COR-L47 (cell line): ENCODE data around the gene PHB1.
A peak's percentile ranks its signal among the peaks of the same experiment; 100 is the strongest.

ENCODE experiments used
- DNase-seq: peaks from one replicate; lab custom pipeline; 2025; lab: John Stamatoyannopoulos, UW

Gene PHB1

GRCh38 chr17:49414622-49415350 is at the start of gene PHB1:
TSS of gene PHB1 (minus strand) at chr17:49414882. CDS start at chr17:49413264, 1,618 bp downstream.
- DNase-seq, result peak; percentile 95

DNA sequence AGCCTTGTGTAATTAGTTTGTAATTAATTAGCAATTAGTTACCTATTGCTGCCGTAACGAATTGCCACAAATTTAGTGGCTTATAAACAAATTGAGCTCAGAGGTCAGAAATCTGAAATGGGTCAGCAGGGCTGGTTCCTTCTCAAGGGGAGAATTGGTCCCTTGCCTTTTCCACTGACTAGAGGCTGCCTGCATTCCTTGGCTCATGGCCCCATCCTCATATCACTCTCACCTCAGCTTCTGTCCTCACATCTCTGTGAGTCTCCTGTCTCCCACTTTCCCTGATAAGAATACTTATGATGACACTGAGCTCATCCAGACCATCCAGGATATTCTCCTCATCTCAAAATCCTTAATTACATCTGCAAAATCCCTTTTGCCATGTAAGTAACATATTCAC is 49.4 kb upstream of the PHB1 start:
- DNase-seq, result no peak

- no peak for DNase-seq
Observed at GRCh38 chr17:49461580-49461979, 46.9 kb upstream of the PHB1 start.

DNA sequence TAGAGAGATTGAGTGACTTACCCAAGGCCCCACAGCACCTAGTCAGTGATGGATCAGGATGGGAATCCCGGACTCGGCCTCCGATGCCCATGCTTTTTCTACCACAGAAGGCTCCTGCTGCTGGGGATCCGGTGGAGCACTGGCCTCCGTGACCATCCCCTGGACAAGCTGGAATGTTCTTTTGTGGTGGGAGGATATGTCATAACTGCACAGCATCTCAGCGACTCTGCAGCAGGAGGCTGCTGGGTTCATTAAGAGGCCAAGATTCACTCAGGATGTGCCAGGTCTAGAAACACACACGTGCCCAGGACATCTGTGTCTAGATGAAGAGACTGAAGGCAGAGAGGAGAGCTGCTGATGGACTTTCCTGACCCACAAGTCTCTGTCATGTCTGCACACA is 45.7 kb upstream of the PHB1 start:
- no peak for DNase-seq

- no peak for DNase-seq
Observed at GRCh38 chr17:49459401-49459984, 44.8 kb upstream of the PHB1 start.

- no peak for DNase-seq
Observed at GRCh38 chr17:49457564-49458535, 43.2 kb upstream of the PHB1 start.

- no peak for DNase-seq
Observed at GRCh38 chr17:49456183-49456965, 41.7 kb upstream of the PHB1 start.

- no peak for DNase-seq
Observed at GRCh38 chr17:49455272-49455861, 40.7 kb upstream of the PHB1 start.

GRCh38 chr17:49454050-49454449 is 39.4 kb upstream of the PHB1 start:
- no peak for DNase-seq

DNA sequence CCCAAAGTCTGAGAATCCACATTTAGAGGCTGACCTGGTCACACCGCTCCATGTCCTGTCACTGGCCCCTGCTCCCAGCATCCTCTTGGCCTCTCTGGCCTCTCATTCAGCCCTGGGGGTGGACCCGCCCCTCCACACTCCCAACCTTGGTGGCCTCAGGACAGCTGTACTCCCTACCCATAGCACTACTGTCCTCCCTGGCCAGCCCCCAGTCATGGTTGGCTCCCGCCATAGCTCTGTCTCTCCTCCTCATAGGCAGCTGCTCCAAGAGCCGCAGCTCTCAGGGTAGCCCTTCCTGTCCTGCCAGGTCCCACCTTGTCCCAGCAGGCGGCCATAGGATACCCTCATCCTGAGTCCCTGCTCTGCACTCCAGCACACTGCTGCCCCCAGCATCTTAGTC is 38.0 kb upstream of the PHB1 start:
- DNase-seq, result no peak

- DNase-seq, result no peak
Observed at GRCh38 chr17:49452201-49452600, 37.5 kb upstream of the PHB1 start.

DNA sequence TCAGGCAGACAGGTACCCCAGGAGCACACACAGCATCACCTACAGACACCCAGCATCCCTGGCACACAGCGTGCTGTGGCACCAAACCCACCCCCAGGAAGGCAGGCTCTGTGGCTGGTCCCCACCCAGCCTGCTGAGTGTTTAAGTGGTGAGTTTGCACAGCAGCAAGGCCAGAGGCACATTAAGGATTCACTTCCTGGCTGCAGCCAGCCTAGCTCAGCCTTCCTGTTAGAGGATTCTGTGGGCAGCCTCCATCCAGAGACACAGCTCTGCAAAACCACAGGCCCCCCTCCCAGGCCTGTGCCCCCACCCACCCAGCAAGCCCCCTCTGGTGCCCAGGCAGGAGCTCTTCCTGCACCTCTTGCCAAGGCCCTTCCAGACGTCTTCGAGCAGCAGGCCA is 36.1 kb upstream of the PHB1 start:
- DNase-seq, result no peak

DNA sequence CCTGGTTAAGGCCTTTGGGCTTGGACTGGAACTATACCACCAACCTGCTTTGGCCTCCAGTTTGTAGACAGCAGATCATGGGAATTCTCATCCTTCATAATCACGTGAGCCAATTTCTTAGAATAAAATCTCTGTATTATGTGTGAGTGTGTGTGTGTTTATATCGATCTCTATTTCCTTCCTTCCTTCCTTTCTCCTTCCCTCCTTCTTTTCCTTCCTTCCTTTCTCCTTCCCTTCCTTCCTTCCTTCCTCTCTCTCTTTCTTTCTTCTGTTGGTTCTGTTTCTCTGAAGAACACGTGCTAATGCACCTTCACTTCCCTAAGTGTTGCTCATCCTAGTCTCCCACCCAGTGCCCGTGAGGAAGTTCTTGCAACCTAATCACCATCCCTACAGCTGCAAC is 35.5 kb upstream of the PHB1 start:
- no peak for DNase-seq

DNA sequence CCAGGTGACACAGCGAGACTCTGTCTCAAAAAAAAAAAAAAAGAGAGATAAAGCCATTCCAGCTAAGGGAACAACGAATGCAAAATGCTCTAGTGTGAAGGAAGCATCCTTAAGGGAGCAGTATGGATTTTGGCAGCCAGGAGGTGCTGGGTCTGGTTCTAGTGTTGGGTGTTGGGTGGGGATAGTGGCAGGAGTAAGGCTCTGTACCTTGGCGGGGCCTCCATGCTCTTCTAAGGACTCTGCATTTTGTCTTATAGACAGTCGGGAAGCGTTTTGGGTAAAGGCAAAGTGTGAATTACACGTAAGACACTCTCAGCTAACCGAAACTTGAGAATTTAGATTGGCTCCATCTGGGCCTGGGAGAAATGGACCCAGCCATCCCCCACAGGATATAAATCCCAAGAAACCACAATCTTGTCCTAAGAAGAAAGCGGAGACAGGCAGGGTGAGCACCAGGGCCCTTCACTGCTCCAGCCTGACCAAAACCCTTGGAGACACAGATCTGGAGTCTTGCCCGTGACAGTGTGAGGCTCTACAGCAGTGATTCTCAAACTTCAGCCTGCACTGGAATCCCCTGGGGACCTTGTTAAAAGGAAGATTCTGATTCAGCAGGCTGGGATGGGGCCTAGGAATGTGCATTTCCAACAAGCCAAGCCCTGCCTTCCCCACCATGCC is 33.1 kb upstream of the PHB1 start:
- no peak for DNase-seq

- no peak for DNase-seq
Observed at GRCh38 chr17:49445591-49445990, 30.9 kb upstream of the PHB1 start.

- no peak for DNase-seq
Observed at GRCh38 chr17:49444384-49444783, 29.7 kb upstream of the PHB1 start.

DNA sequence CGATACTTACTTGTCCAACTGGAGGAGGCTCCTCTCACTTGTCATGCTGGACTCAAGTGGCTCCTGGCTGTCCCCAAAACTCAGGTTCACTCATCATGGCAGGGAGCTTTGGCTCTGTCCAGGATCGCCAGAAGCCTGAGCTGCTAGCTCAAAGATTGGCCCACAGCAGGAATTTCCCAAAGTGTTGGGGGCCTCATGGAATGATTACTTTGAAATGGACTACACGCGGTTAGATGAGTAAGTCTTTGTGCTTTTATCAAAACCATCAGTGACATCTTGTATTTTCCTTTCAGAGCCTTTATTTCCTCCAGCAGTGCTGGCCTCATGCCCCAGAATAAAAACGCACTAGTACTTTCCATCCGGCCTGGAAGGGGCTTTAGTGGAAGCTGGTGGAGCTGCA is 29.2 kb upstream of the PHB1 start:
- no peak for DNase-seq

GRCh38 chr17:49442041-49442440 is 27.4 kb upstream of the PHB1 start:
- peak; percentile 65 for DNase-seq

- DNase-seq, result no peak
Observed at GRCh38 chr17:49441578-49441977, 26.9 kb upstream of the PHB1 start.

GRCh38 chr17:49440581-49440980 is 25.9 kb upstream of the PHB1 start:
- DNase-seq, result no peak
